ENCODE data around the gene HIVEP3.

Gene HIVEP3

DNA sequence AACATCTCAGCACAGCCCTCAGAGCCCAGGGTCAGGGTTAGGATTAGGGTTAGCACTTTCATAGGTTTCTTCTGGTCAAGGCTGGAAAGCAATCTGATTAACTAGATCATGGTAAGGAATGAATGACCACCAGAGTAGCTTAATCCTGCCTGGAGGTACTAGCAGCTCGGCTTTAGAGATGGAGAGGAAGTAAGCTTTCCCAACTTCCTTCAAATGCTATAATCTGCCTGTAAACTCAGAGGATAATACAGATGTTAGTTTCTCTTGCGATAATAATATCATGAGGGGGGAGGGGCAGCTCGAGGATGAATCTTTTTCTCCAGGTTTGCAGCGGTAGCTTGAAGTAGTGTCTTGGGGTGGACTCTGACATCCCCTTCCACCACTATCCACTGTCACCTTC is 194.9 kb downstream of the HIVEP3 start:
- no peak overlapping the region for H3K4me3 ChIP-seq (ENCODE audit: low read length)
- TF ChIP-seq CTCF (conservative IDR thresholded peaks at IDR 0.05; ENCODE audit: low read depth, low read length), result no peak
- DNase-seq (ENCODE audit: low read depth), result no peak

DNA sequence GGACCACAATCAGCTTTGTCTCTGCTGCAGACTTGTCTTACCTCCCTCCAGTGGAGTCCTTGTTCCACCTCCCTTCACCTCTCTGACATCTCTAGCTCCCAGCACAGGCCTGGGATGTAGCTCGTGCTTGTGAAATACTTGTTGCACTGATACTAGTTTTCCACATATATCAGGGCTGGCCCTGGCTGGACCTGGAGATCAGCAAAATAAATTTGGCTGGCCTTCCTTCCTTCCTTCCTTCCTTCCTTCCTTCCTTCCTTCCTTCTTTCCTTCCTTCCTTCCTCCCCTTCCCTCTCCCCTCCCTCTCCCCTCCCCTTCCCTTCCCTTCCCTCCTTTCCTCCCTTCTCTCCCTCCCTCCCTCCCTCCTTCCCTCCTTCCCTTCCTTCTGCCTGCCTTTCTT is 196.5 kb downstream of the HIVEP3 start:
- TF ChIP-seq CTCF (conservative IDR thresholded peaks at IDR 0.05; ENCODE audit: low read depth, low read length), result no peak
- no peak overlapping the region for H3K4me3 ChIP-seq (ENCODE audit: low read length)
- no peak for DNase-seq (ENCODE audit: low read depth)

DNA sequence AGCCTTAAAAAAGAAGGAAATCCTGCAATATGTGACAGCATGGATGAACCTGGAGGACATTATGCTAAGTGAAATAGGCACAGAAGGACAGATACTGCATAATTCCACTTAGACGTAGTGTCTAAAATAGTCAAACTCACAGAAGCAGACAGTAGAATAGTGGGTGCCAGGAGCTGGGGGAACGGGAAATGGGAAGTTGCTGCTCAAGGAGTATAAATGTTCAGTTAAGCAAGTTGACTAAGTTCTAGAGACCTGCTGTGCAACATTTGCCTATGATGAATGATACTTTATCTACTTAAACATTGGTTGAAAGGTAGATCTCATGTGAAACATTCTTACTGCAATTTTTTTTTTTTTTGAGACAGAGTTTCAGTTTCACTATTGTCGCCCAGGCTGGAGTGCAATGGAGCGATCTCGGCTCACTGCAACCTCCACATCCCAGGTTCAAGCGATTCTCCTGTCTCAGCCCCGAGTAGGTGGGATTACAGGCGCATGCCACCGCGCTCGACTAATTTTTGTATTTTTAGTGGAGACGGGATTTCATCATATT is 197.8 kb downstream of the HIVEP3 start:
- no peak overlapping the region for H3K4me3 ChIP-seq (ENCODE audit: low read length)
- no peak for TF ChIP-seq CTCF (conservative IDR thresholded peaks at IDR 0.05; ENCODE audit: low read depth, low read length)
- no peak for DNase-seq (ENCODE audit: low read depth)

DNA sequence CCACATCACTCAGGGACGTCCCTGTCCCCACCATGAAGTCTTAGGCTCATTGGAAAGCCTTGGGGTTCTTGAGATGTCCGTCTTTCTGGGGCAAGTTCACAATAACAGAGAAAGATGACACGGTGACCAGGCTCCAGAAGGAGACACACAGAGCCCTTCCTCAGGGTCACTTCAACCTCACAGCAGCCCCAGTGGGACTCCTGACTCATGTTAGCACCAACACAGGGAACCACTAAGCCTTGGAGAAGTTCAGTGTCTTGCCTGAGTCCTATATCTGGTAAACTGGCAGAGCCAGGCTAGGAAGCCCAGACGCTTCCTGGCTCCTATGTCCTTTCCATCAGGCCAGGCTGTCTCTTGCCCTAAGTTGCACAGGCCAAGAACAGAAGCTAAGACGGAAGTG is 199.1 kb downstream of the HIVEP3 start:
- TF ChIP-seq CTCF (conservative IDR thresholded peaks at IDR 0.05; ENCODE audit: low read depth, low read length), result no peak
- H3K4me3 ChIP-seq (ENCODE audit: low read length), result no peak overlapping the region
- no peak for DNase-seq (ENCODE audit: low read depth)

DNA sequence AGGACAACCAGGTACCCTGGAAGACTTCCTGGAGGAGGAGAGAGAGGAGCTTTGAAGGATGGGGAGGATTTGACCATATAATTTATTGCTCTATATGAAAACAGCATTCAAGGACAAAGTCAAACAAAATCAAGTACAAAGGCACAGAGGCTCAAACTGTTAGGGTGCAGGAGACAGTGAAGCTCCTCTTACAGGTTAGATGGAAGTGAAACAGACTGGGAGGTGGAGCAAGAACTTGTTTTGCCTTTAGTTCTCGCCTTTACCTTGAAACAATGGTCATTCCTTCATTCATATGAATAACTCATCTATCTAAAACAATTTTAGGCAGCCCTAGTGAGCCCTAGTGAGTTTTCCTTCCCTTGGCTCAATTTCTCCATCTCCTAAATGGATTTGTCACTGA is 199.6 kb downstream of the HIVEP3 start:
- TF ChIP-seq CTCF (conservative IDR thresholded peaks at IDR 0.05; ENCODE audit: low read depth, low read length), result no peak
- no peak for DNase-seq (ENCODE audit: low read depth)
- H3K4me3 ChIP-seq (ENCODE audit: low read length), result no peak overlapping the region

DNA sequence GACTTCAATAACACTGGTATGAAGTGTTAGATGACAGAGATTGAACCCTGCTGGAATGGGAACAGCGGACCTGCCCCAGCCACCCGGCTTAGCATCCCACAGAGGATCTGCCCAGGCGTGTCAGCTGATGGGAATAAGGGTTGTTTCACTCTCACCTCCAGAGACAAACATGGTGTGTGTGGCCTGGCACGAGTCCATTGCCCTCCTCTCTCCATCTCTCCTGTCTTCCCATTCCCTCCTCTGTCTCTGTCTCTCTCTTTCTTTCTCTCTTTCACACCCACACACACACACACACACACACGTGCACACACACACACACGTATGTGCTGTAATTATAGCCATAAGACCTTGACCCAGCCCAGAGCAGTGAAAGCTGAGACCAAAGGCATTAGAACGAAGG is 200.2 kb downstream of the HIVEP3 start:
- no peak for DNase-seq (ENCODE audit: low read depth)
- no peak for TF ChIP-seq CTCF (conservative IDR thresholded peaks at IDR 0.05; ENCODE audit: low read depth, low read length)
- H3K4me3 ChIP-seq (ENCODE audit: low read length), result no peak overlapping the region

- DNase-seq (ENCODE audit: low read depth), result no peak
- no peak for TF ChIP-seq CTCF (conservative IDR thresholded peaks at IDR 0.05; ENCODE audit: low read depth, low read length)
- H3K4me3 ChIP-seq (ENCODE audit: low read length), result no peak overlapping the region
These were observed 202.3 kb downstream of the HIVEP3 start for GRCh38 chr1:41716188-41717130.

Data from retinal pigment epithelial cell (primary cell).